ENCODE measurements around the gene MOAP1.
A peak's percentile ranks its signal among the peaks of the same experiment; 100 is the strongest.
"Not testable (repeated sequence)": the region's sequence is repeated elsewhere in the genome, so short reads cannot be mapped to it uniquely, and the experiment has no call there.

MOAP1 gene

GRCh38 chr14:93183596-93184317 is 940 bp downstream of the MOAP1 start:
- DNase-seq = no peak

GRCh38 chr14:93175492-93175891 is 9.2 kb downstream of the MOAP1 start:
- DNase-seq = no peak

- not testable (repeated sequence) for DNase-seq
These were observed 10.0 kb downstream of the MOAP1 start for GRCh38 chr14:93174731-93175130.

GRCh38 chr14:93173943-93174395 is 10.7 kb downstream of the MOAP1 start:
- peak in 1 of 3 experiments; percentile 18 for DNase-seq

- no peak for DNase-seq
These were observed 13.3 kb downstream of the MOAP1 start for GRCh38 chr14:93171376-93171775.

- DNase-seq = not testable (repeated sequence)
These were observed 14.6 kb downstream of the MOAP1 start for GRCh38 chr14:93170141-93170540.

GRCh38 chr14:93169619-93170018 is 15.1 kb downstream of the MOAP1 start:
- DNase-seq = not testable (repeated sequence)

- DNase-seq = not testable (repeated sequence)
These were observed 16.1 kb downstream of the MOAP1 start for GRCh38 chr14:93168610-93169009.

- not testable (repeated sequence) for DNase-seq
These were observed 19.1 kb downstream of the MOAP1 start for GRCh38 chr14:93165271-93166265.

- DNase-seq = peak in 1 of 3 experiments; percentile 14
These were observed 21.1 kb downstream of the MOAP1 start for GRCh38 chr14:93163564-93163963.

GRCh38 chr14:93161411-93161940 is 23.2 kb downstream of the MOAP1 start:
- no peak for DNase-seq

GRCh38 chr14:93160353-93160801 is 24.3 kb downstream of the MOAP1 start:
- DNase-seq = peak in 1 of 3 experiments; percentile 37

- not testable (repeated sequence) for DNase-seq
These were observed 24.9 kb downstream of the MOAP1 start for GRCh38 chr14:93159625-93160352.

GRCh38 chr14:93158349-93158748 is 26.3 kb downstream of the MOAP1 start:
- DNase-seq = not testable (repeated sequence)

- DNase-seq = no peak
These were observed 27.9 kb downstream of the MOAP1 start for GRCh38 chr14:93156693-93157369.

- DNase-seq = no peak
These were observed 29.0 kb downstream of the MOAP1 start for GRCh38 chr14:93155667-93156066.

- DNase-seq = peak in 1 of 3 experiments; percentile 73
These were observed 31.6 kb downstream of the MOAP1 start for GRCh38 chr14:93153121-93153520.

GRCh38 chr14:93150227-93151208 is 34.2 kb downstream of the MOAP1 start:
- peak in 2 of 3 experiments; percentile 21 to 54 for DNase-seq

GRCh38 chr14:93148979-93149378 is 35.7 kb downstream of the MOAP1 start:
- DNase-seq = no peak

GRCh38 chr14:93146119-93146518 is 38.6 kb downstream of the MOAP1 start:
- no peak for DNase-seq
